SKM-1 (cell line): ENCODE results near the gene WRNIP1.

Source experiments
- DNase-seq: peaks from one replicate; lab custom pipeline; 2025; ENCODE audit not compliant: unreplicated experiment; lab: John Stamatoyannopoulos, UW

Gene WRNIP1

GRCh38 chr6:2803731-2804429, 38.7 kb downstream of the WRNIP1 start:
- no peak for DNase-seq

GRCh38 chr6:2804516-2804915, 39.3 kb downstream of the WRNIP1 start:
- no peak for DNase-seq

DNA sequence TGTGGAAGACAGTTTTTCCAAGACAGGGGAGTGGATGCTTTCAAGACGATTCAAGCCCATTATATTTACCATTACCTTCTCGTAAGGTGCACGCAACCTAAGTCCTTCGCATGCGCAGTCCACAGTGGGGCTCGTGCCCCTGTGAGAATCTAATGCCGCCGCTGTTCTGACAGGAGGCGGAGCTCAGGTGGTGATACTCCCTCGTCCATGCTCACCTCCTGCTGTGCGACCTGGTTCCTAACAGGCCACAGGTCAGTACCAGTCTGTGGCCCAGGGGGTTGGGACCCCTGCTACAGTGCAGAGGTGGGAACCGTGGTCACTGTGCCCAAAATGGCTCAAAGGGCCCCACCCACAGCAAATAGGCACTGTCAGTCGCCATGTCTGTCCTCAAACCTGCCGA, 39.8 kb downstream of the WRNIP1 start:
- no peak for DNase-seq

- DNase-seq: no peak
Observed at GRCh38 chr6:2806644-2807043, 41.5 kb downstream of the WRNIP1 start.

- no peak for DNase-seq
Observed at GRCh38 chr6:2807342-2808090, 42.3 kb downstream of the WRNIP1 start.

DNA sequence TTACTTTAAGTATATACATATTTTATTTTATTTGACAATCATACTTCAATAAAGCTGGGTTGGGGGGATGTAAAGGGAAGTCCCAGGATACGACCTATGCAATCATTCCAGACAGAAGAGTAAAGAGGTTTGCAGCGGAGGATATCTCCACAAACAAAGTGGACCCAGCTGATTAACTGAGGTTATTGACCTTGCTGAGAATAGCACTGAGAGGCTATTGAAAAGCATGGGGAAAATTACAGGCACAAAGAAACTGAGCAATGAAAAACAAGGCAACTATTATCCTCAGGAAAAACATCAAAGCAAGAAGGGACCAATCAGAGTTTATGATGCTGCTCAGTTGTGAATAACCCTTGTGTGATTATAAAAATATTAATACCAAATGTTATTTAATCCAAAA, 43.8 kb downstream of the WRNIP1 start:
- no peak for DNase-seq

DNA sequence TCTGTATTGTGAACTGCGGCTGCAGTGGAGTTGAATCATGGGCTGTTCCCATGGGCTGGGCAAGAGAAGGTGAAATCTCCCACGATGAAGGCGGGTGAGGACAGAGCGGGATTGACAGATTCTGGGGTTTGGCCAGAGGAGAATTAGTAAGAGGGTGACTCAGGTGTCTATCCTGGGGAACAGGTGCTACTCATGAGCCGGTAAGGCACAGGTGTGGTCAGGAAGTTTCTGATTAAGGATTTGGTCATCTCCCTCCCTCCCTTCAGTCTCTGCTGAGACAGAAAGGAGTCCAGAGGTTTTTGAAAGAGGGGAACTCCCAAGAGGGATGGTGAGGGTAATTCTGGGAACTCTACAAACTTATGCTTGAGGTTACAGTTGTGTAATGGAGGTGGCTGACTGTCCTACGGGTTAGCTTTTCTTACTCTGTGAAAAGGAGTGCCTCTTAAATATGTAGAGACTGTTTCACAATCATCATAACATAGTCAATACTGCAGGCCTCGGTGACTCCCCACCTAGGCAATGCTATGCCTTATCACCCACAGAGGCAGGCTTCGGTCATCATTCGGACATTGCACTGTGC, 45.0 kb downstream of the WRNIP1 start:
- DNase-seq: peak; percentile 36

DNA sequence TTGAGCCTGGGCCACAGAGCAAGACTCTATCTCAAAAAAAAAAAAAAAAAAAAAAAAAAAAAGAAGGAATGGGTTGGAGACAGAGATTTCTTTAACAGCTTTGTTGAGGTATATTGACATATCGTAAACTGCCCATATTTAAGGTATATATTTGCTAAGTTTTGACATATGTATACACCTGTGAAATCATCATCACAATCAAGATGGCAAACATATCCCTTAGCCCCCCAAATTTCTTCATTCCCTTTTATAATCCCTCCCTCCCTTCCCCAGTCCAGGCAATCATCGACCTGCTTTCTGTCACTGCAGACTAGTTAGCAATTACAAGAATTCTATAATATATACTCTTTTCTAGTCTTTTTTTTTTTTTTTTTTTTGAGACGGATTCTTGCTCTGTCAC, 47.5 kb downstream of the WRNIP1 start:
- no peak for DNase-seq

GRCh38 chr6:2816158-2816557, 51.0 kb downstream of the WRNIP1 start:
- no peak for DNase-seq

GRCh38 chr6:2817903-2818443, 52.8 kb downstream of the WRNIP1 start:
- DNase-seq: no peak

DNA sequence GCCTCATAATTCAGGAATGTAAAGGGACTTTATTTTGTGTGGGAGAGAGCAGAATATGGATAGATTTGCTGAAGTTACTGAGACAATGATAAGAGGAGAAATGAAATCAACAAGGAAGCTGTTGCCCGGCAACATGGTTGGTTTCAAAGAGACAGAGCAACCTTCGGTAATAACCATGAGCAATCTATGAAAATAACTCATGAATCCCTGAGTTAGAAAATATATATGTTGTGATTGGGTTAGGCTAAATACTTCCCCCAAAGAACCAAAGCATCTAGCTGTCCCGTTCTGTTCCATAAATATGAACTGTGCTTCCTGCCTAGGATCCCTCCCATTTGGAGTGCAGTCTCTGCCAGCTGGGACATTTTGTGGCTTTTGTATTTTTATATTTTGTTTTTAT, 53.4 kb downstream of the WRNIP1 start:
- DNase-seq: no peak

GRCh38 chr6:2819115-2819514, 53.9 kb downstream of the WRNIP1 start:
- DNase-seq: no peak

DNA sequence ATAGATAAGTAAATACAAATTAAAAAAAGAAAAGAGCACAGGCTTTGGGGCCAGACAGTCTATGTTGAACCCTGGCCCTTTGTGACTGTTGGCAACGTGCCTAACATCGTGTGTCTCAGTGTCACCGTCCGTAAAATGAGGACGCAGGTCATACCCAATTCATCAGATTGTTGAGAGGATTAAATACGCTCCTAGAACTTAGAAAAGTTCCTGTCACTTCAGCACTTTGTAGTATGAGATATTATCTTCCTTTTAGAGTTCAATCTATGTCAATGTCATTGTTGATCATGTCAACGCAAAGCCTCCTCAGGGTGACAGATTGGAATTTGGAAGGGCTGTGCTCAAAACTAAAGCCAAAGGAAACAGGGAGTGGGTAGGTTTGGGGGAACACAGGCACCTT, 54.8 kb downstream of the WRNIP1 start:
- DNase-seq: no peak

- DNase-seq: no peak
Observed at GRCh38 chr6:2820415-2820814, 55.2 kb downstream of the WRNIP1 start.

GRCh38 chr6:2821554-2821953, 56.4 kb downstream of the WRNIP1 start:
- DNase-seq: no peak

- no peak for DNase-seq
Observed at GRCh38 chr6:2823104-2823850, 58.1 kb downstream of the WRNIP1 start.

DNA sequence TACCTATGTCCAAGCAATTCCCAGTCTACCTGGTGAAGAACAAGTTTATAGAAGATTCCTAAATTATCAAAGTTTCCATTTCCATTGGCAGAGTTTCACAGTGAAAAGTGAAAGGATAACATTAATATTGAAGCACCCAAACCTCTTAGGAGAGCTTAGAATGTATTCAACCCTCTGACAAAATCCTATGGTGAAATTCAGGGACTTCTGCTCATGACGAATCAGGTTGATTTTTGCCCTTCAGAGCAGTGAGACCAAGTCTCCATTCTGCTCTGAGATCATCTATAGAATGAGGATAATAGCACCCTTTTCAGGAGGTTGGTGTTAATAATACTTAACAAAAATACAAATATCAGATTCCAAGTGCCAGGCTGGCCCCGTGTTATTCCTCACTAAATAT, 60.9 kb downstream of the WRNIP1 start:
- DNase-seq: no peak

GRCh38 chr6:2827142-2827541, 61.9 kb downstream of the WRNIP1 start:
- no peak for DNase-seq

GRCh38 chr6:2828629-2829028, 63.4 kb downstream of the WRNIP1 start:
- no peak for DNase-seq

GRCh38 chr6:2829253-2829652, 64.1 kb downstream of the WRNIP1 start:
- no peak for DNase-seq

DNA sequence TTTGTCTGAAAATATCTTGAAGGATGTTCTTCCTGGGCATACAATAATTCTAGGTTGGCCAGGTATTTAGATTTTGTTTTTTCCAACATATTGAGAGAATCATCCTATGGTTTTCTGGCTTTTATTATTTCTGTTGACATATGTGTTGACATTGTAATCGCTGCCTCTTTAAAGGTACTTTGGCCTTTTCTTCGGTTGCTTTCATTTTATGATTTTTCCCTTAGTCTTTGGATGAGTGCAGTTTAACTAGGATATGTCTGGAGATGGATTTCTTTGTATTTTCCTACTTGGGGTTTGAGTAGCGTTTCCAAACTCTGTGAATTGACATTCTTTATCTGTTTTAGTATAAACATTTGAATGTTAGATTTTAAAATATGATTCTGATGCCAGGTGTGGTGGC, 65.0 kb downstream of the WRNIP1 start:
- no peak for DNase-seq
